CD4-positive, CD25-positive, alpha-beta regulatory T cell (primary cell): ENCODE measurements around the gene LRRC41. TPM values are rescaled to one million over a fixed set of nuclear protein-coding genes. Genes with fewer than 3 reads are reported as not detected.
"Not testable (repeated sequence)": the region's sequence is repeated elsewhere in the genome, so short reads cannot be mapped to it uniquely, and the experiment has no call there.

Experiments used
- ATAC-seq, 2 donors: fragments of 150-1000 bp; cut with Tn5 transposase; one replicate each; pipeline ENCODE4 v1.10.0; 2021; ENCODE audit warnings: low read depth in 2 of 2, moderate number of reproducible peaks in 2 of 2, moderate library complexity in 1 of 2
- DNase-seq, 3 donors: peaks; one replicate each; pipeline versions ENCODE4 v3.0.0 to v3.0.0-alpha.2; 2012 to 2022; ENCODE audit warnings: mixed read lengths in 1 of 3
- H3K27ac ChIP-seq: one replicate; pipeline ENCODE4 v1.7.0; 2013; ENCODE audit warnings: mild to moderate bottlenecking, low read length; ENCODE audit not compliant: insufficient read depth, poor library complexity, severe bottlenecking
- H3K27me3 ChIP-seq: one replicate; pipeline ENCODE4 v1.7.0; 2013; ENCODE audit warnings: low read length; ENCODE audit not compliant: control insufficient read depth, insufficient read depth
- H3K36me3 ChIP-seq: one replicate; pipeline ENCODE4 v1.7.0; 2013; ENCODE audit warnings: mild to moderate bottlenecking, low read length, moderate library complexity; ENCODE audit not compliant: control insufficient read depth, insufficient read depth
- H3K4me1 ChIP-seq: 2 replicates; pipeline ENCODE4 v1.7.0; 2013; ENCODE audit warnings: mild to moderate bottlenecking, low read length; ENCODE audit not compliant: insufficient read depth, control insufficient read depth, poor library complexity, severe bottlenecking
- H3K4me3 ChIP-seq: one replicate; pipeline ENCODE4 v1.7.0; 2013; ENCODE audit warnings: low read depth, mild to moderate bottlenecking, low read length, moderate library complexity
- H3K9me3 ChIP-seq, 2 experiments: 1 replicate in 1 of 2; 2 replicates in 1 of 2; pipeline ENCODE4 v1.7.0; 2013; ENCODE audit warnings: low read length in 2 of 2, mild to moderate bottlenecking in 1 of 2, moderate library complexity in 1 of 2; ENCODE audit not compliant: control insufficient read depth in 2 of 2
- H3K27ac Mint-ChIP-seq, 3 donors: one replicate each; pipeline ENCODE4 v1.8.0; 2020 to 2022; ENCODE audit warnings: mild to moderate bottlenecking in 3 of 3, mixed read lengths in 3 of 3, moderate library complexity in 2 of 3
- H3K27me3 Mint-ChIP-seq: one replicate; pipeline ENCODE4 v1.8.0; 2022; ENCODE audit warnings: mild to moderate bottlenecking, mixed read lengths
- H3K36me3 Mint-ChIP-seq: one replicate; pipeline ENCODE4 v1.8.0; 2020; ENCODE audit warnings: mixed read lengths
- H3K4me1 Mint-ChIP-seq, 4 donors: one replicate each; pipeline ENCODE4 v1.8.0; 2020 to 2022; ENCODE audit warnings: mixed read lengths in 4 of 4, mild to moderate bottlenecking in 1 of 4
- H3K4me3 Mint-ChIP-seq, 4 donors: one replicate each; pipeline ENCODE4 v1.8.0; 2020 to 2022; ENCODE audit warnings: mild to moderate bottlenecking in 4 of 4, mixed read lengths in 4 of 4, moderate library complexity in 3 of 4
- H3K9me3 Mint-ChIP-seq, 7 donors: one replicate each; pipeline ENCODE4 v1.8.0; 2020 to 2022; ENCODE audit warnings: mixed read lengths in 7 of 7, mild to moderate bottlenecking in 3 of 7, moderate library complexity in 2 of 7
- polyA plus RNA-seq, 4 donors: library from polyadenylated mRNA; unstranded; fragments of 300-500 nt; fragmentation: Illumina TruSeq; gene quantifications; one replicate each; pipeline ENCODE4 v1.2.3, GENCODE V29; 2021
- total RNA-seq: library from RNA; stranded (reverse); gene quantifications from one replicate; pipeline ENCODE4 v1.2.3, GENCODE V29; 2022

Gene LRRC41
- total and polyA plus RNA-seq, 5 donors from 2014 or later: 35.0 to 51.3 (median 50.4) TPM

DNA sequence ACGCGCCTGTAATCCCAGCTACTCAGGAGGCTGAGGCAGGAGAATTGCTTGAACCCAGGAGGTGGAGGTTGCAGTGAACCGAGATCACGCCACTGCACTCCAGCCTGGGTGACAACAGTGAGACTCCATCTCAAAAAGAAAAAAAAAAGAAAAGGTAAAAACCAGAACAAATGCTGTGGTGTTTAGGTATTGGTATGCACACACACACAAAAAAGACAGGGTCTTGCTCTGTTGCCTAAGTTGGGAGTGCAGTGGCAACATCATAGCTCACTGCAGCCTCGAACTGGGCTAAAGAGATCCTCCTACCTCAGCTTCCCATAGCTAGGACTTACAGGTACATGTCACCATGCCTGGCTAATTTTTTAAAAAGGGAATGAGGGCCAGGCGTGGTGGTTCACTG lies 15.9 kb upstream of the LRRC41 start:
- not testable (repeated sequence) for H3K27ac Mint-ChIP-seq, DNase-seq, H3K27me3 Mint-ChIP-seq, H3K4me1 Mint-ChIP-seq, H3K4me1 ChIP-seq, H3K4me3 Mint-ChIP-seq, H3K9me3 Mint-ChIP-seq, H3K9me3 ChIP-seq, H3K4me3 ChIP-seq, H3K27me3 ChIP-seq, H3K27ac ChIP-seq, ATAC-seq
- H3K36me3 Mint-ChIP-seq: peaks cover 12% of the 10 kb centered on the region
- peaks cover 19% of the 10 kb centered on the region for H3K36me3 ChIP-seq

- peaks cover 0 to 5% (median 0%) of the 10 kb centered on the region in 4 donors for H3K4me1 Mint-ChIP-seq
- ATAC-seq (no peak), DNase-seq (no peak)
- Histone ChIP-seq H3K27ac (no peak overlapping the region), H3K4me1 (no peaks in the 10 kb centered on the region), H3K4me3 (no peak overlapping the region), H3K9me3 (no peaks in the 10 kb centered on the region), H3K36me3 (peaks cover 33% of the 10 kb centered on the region), H3K27me3 (no peaks in the 10 kb centered on the region)
- H3K4me3 Mint-ChIP-seq: no peak overlapping the region
- H3K36me3 Mint-ChIP-seq: peaks cover 21% of the 10 kb centered on the region
- H3K9me3 Mint-ChIP-seq: no peaks in the 10 kb centered on the region
- no peak overlapping the region for H3K27ac Mint-ChIP-seq
- H3K27me3 Mint-ChIP-seq: no peaks in the 10 kb centered on the region
Observed at GRCh38 chr1:46317323-46317722, 13.9 kb upstream of the LRRC41 start.

GRCh38 chr1:46315669-46316403 lies 12.4 kb upstream of the LRRC41 start:
- no peak overlapping the region for H3K27ac Mint-ChIP-seq

GRCh38 chr1:46310321-46310720 lies 6.9 kb upstream of the LRRC41 start:
- Histone ChIP-seq H3K4me3 (no peak overlapping the region), H3K27ac (no peak overlapping the region), H3K4me1 (peaks cover 18% of the 10 kb centered on the region), H3K27me3 (no peaks in the 10 kb centered on the region), H3K9me3 (no peaks in the 10 kb centered on the region), H3K36me3 (peaks cover 42% of the 10 kb centered on the region)
- Mint-ChIP-seq H3K9me3 (no peaks in the 10 kb centered on the region), H3K36me3 (peaks cover 38% of the 10 kb centered on the region), H3K4me3 (no peak overlapping the region), H3K27ac (no peak overlapping the region), H3K27me3 (no peaks in the 10 kb centered on the region), H3K4me1 (peaks cover 13 to 32% (median 22%) of the 10 kb centered on the region in 4 donors)
- DNase-seq (no peak), ATAC-seq (no peak)

More at GRCh38 chr1:46315669-46316403, 12.4 kb upstream of the LRRC41 start:
- no peak for ATAC-seq
- DNase-seq: no peak
- Histone ChIP-seq H3K36me3 (peaks cover 38% of the 10 kb centered on the region), H3K27me3 (no peaks in the 10 kb centered on the region), H3K9me3 (no peaks in the 10 kb centered on the region), H3K27ac (no peak overlapping the region), H3K4me1 (no peaks in the 10 kb centered on the region), H3K4me3 (no peak overlapping the region)
- Mint-ChIP-seq H3K36me3 (peaks cover 25% of the 10 kb centered on the region), H3K4me1 (peaks cover 0 to 5% (median 0%) of the 10 kb centered on the region in 4 donors), H3K27me3 (no peaks in the 10 kb centered on the region), H3K9me3 (no peaks in the 10 kb centered on the region), H3K4me3 (no peak overlapping the region)

DNA sequence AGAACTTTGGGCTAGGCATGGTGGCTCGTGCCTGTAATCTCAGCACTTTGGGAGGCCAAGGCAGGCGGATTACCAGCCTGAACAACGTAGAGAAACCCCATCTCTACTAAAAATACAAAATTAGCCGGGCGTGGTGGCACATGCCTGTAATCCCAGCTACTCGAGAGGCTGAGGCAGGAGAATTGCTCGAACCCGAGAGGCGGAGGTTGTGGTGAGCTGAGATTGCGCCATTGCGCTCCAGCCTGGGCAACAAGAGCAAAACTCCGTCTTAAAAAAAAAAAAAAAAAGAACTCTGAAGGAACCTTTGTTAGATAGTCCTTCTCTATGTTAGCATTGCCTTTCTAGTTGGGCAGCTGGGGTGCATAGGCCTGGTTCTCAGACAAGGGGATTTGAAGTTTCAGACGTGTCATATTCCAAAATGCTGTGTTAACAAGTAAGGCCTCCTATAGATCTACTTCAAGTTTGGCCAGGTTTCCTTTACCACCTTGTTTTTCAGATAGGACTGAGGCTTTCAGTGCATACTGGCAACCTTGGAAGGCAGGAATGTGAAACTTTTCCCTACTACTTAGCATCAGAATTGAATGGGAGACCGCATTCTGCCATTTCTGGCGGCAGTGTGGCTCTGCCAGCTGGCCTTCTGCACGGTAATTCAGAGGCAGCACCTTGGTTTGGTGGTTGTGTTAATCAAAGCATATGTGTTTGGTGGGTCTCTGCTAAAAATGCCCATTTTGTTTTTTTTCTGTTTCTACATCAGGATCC lies 6.2 kb upstream of the LRRC41 start:
- Histone ChIP-seq H3K27me3 (no peaks in the 10 kb centered on the region), H3K36me3 (peaks cover 37% of the 10 kb centered on the region), H3K4me1 (peaks cover 24% of the 10 kb centered on the region), H3K27ac (no peak overlapping the region), H3K4me3 (no peak overlapping the region), H3K9me3 (no peaks in the 10 kb centered on the region)
- H3K36me3 Mint-ChIP-seq: peaks cover 35% of the 10 kb centered on the region
- DNase-seq (no peak), ATAC-seq (no peak)
- H3K4me3 Mint-ChIP-seq: no peak overlapping the region
- H3K4me1 Mint-ChIP-seq: peaks cover 13 to 39% (median 22%) of the 10 kb centered on the region in 4 donors
- H3K27ac Mint-ChIP-seq: peak overlapping the region in 1 of 3 donors; percentile 14
- H3K9me3 Mint-ChIP-seq: no peaks in the 10 kb centered on the region
- no peaks in the 10 kb centered on the region for H3K27me3 Mint-ChIP-seq

GRCh38 chr1:46306159-46306530 lies 2.7 kb upstream of the LRRC41 start:
- H3K4me1 Mint-ChIP-seq: peaks cover 19 to 64% (median 36%) of the 10 kb centered on the region in 4 donors
- no peaks in the 10 kb centered on the region for H3K9me3 Mint-ChIP-seq
- ATAC-seq: no peak

GRCh38 chr1:46303872-46304326 lies 483 bp upstream of the LRRC41 start:
- H3K36me3 Mint-ChIP-seq: peaks cover 14% of the 10 kb centered on the region
- H3K9me3 Mint-ChIP-seq: no peaks in the 10 kb centered on the region
- ATAC-seq (no peak), DNase-seq (peak in 1 of 3 donors; percentile 25)
- H3K4me1 ChIP-seq: peaks cover 48% of the 10 kb centered on the region
- peak overlapping the region; percentile 95 to 99 (median 98) for H3K4me3 Mint-ChIP-seq
- H3K4me3 ChIP-seq: peak overlapping the region; percentile 96
- H3K27me3 ChIP-seq: no peaks in the 10 kb centered on the region
- H3K9me3 ChIP-seq: no peaks in the 10 kb centered on the region
- H3K27me3 Mint-ChIP-seq: no peaks in the 10 kb centered on the region
- H3K36me3 ChIP-seq: peaks cover 3% of the 10 kb centered on the region
- H3K27ac ChIP-seq: peak overlapping the region; percentile 85
- peak overlapping the region; percentile 98 to 99 (median 99) for H3K27ac Mint-ChIP-seq
- H3K4me1 Mint-ChIP-seq: peaks cover 25 to 70% (median 46%) of the 10 kb centered on the region in 4 donors

More at GRCh38 chr1:46306159-46306530, 2.7 kb upstream of the LRRC41 start:
- H3K4me1 ChIP-seq: peaks cover 39% of the 10 kb centered on the region
- no peak overlapping the region for H3K27ac ChIP-seq
- no peaks in the 10 kb centered on the region for H3K27me3 ChIP-seq
- H3K4me3 ChIP-seq: no peak overlapping the region
- H3K36me3 ChIP-seq: peaks cover 14% of the 10 kb centered on the region
- Mint-ChIP-seq H3K27me3 (no peaks in the 10 kb centered on the region), H3K36me3 (peaks cover 26% of the 10 kb centered on the region), H3K4me3 (peak overlapping the region; percentile 50 to 61 (median 54)), H3K27ac (no peak overlapping the region)
- no peaks in the 10 kb centered on the region for H3K9me3 ChIP-seq
- DNase-seq: no peak
